GM12878 (cell line): Measurements from ENCODE around the gene ITGA2. TPM values are rescaled to one million over a fixed set of nuclear protein-coding genes. Genes with fewer than 3 reads are reported as not detected.

Experiments
- ATAC-seq: fragments of 200-7000 bp; cut with Tn5 transposase; 3 replicates; pipeline ENCODE4 v1.9.1; 2020; ENCODE audit warnings: mild to moderate bottlenecking, moderate library complexity
- BruUV-seq: library from RNA; stranded (reverse); fragments of 400-500 nt; replicated peaks from 2 replicates; lab custom pipeline; 2021; lab: Mats Ljungman, UMichigan
- CTCF ChIA-PET: fragments of 300-600 bp; sonication (Branson Sonifier 250); formaldehyde crosslinking; extraction: SDS; loops from one replicate; lab custom pipeline; 2021; ENCODE audit warnings: inconsistent platforms; lab: Yijun Ruan, JAX
- POLR2A ChIA-PET: fragments of 350-600 bp; formaldehyde crosslinking; extraction: SDS; loops from one replicate; lab custom pipeline; 2021; ENCODE audit warnings: inconsistent platforms; lab: Charles Lee
- RAD21 ChIA-PET: fragments of 300-600 bp; sonication (Branson Sonifier 250); formaldehyde crosslinking; loops from one replicate; lab custom pipeline; 2023; ENCODE audit warnings: antibody characterized with exemption; ENCODE audit not compliant: unreplicated experiment; lab: Charles Lee
- SMC1A ChIA-PET: fragments of 300-600 bp; sonication (Branson Sonifier 250); formaldehyde crosslinking; loops from one replicate; lab custom pipeline; 2023; ENCODE audit not compliant: unreplicated experiment, uncharacterized antibody; lab: Charles Lee
- DNase-seq: peaks from one replicate; pipeline ENCODE4 v3.0.0-alpha.2; 2011; ENCODE audit warnings: low read depth, low spot score
- FAIRE-seq: peaks from 3 replicates; lab custom pipeline; 2011; peaks lifted over from hg19 to GRCh38; lab: Jason Lieb, UNC
- H2AFZ ChIP-seq: 2 replicates; pipeline ENCODE4 v1.6.0; 2011; ENCODE audit warnings: low read depth, low read length, control low read depth; ENCODE audit not compliant: control insufficient read depth
- H3K27ac ChIP-seq: 2 replicates; pipeline ENCODE4 v1.5.1; 2011; ENCODE audit warnings: control low read depth; ENCODE audit not compliant: control insufficient read depth, insufficient read depth
- H3K27me3 ChIP-seq, 2 experiments: replicated peaks in 1 of 2; 2 replicates each; pipeline versions ENCODE4 v1.6.0 to v1.6.1; 2011; ENCODE audit warnings: low read length in 1 of 2; ENCODE audit not compliant: control insufficient read depth in 2 of 2, insufficient read depth in 2 of 2
- H3K36me3 ChIP-seq, 2 experiments: 2 replicates each; pipeline ENCODE4 v1.5.1; 2011; ENCODE audit warnings: low read length in 1 of 2; ENCODE audit not compliant: control insufficient read depth in 2 of 2, insufficient read depth in 2 of 2
- H3K4me1 ChIP-seq: 2 replicates; pipeline ENCODE4 v1.6.1; 2011; ENCODE audit warnings: mild to moderate bottlenecking, low read length, moderate library complexity, mixed read lengths; ENCODE audit not compliant: control insufficient read depth, insufficient read depth
- H3K4me2 ChIP-seq: 2 replicates; pipeline ENCODE4 v1.6.0; 2011; ENCODE audit warnings: control low read depth; ENCODE audit not compliant: control insufficient read depth, insufficient read depth
- H3K4me3 ChIP-seq: fragments of 200-600 bp; sonication (generic); 2 replicates; pipeline ENCODE4 v1.5.1; 2016
- H3K79me2 ChIP-seq: 2 replicates; pipeline ENCODE4 v1.6.0; 2011; ENCODE audit warnings: low read length; ENCODE audit not compliant: control insufficient read depth, insufficient read depth
- H3K9ac ChIP-seq: 2 replicates; pipeline ENCODE4 v1.8.0; 2011; ENCODE audit warnings: low read length, control low read depth, mixed read lengths; ENCODE audit not compliant: control insufficient read depth, insufficient read depth
- H3K9me3 ChIP-seq: replicated peaks from 3 replicates; pipeline ENCODE4 v1.5.1; 2011; ENCODE audit warnings: mild to moderate bottlenecking, low read length; ENCODE audit not compliant: control insufficient read depth, insufficient read depth
- H4K20me1 ChIP-seq: 2 replicates; pipeline ENCODE4 v1.6.0; 2011; ENCODE audit not compliant: control insufficient read depth, insufficient read depth
- CBX5 ChIP-seq: sonication (generic); IDR thresholded peaks from 2 replicates; pipeline ENCODE4 v1.6.1; 2016; ENCODE audit warnings: low read depth, moderate library complexity, mild to moderate bottlenecking, inconsistent platforms
- JUNB ChIP-seq: IDR thresholded peaks from 2 replicates; pipeline ENCODE4 v1.6.1; 2016; ENCODE audit warnings: antibody characterized with exemption, mild to moderate bottlenecking
- PRDM15 ChIP-seq: fragments of 450-650 bp; formaldehyde crosslinking; IDR thresholded peaks from 2 replicates; pipeline ENCODE4 v1.4.0; 2020; ENCODE audit warnings: mild to moderate bottlenecking, moderate library complexity
- RFX5 ChIP-seq: IDR thresholded peaks from 2 replicates; pipeline ENCODE4 v1.6.1; 2011; ENCODE audit warnings: low read depth, low read length, improper control_type of control experiment
- SUPT20H ChIP-seq: IDR thresholded peaks from 2 replicates; pipeline ENCODE4 v1.6.1; 2011; ENCODE audit warnings: low read depth, mild to moderate bottlenecking, low read length, moderate library complexity, borderline replicate concordance; ENCODE audit not compliant: control insufficient read depth
- ZNF207 ChIP-seq: fragments of 450-650 bp; IDR thresholded peaks from 2 replicates; pipeline ENCODE4 v1.6.1; 2014; ENCODE audit warnings: antibody characterized with exemption, mild to moderate bottlenecking, borderline replicate concordance
- ZSCAN29 ChIP-seq: fragments of 450-650 bp; IDR thresholded peaks from 2 replicates; pipeline ENCODE4 v1.6.1; 2017; ENCODE audit warnings: mild to moderate bottlenecking, moderate library complexity
- WGBS: methylation state at CpG from one replicate; pipeline ENCODE4 v1.1.6; 2016; ENCODE audit warnings: low lambda C conversion rate; ENCODE audit not compliant: insufficient replicate concordance, insufficient coverage; ENCODE audit errors: missing lambda C conversion rate; 5-methylcytosine and 5-hydroxymethylcytosine counted together
- in situ Hi-C: fragments of 300-500 bp; cut with MboI; formaldehyde crosslinking; loops from 9 replicates; pipeline ENCODE4 v1.14.3; 2018; ENCODE audit warnings: mixed read lengths
- intact Hi-C: fragments of 100-400 bp; cut with micrococcal nuclease; formaldehyde crosslinking; loops from one replicate; pipeline ENCODE4 v1.14.2; 2022; ENCODE audit not compliant: unreplicated experiment
- polyA plus RNA-seq, 11 experiments: library from polyadenylated mRNA; depleted of rRNA in 4 of 11; unstranded in 6 of 11; stranded (reverse) in 5 of 11; fragments of >200 nt; fragmentation: Nextera tagmentation in 4 of 11; fragmentation: Illumina TruSeq in 1 of 11; extraction: Ambion mirVana in 4 of 11; extraction: Trizol in 1 of 11; gene quantifications; 1 replicate in 1 of 11; 2 replicates in 10 of 11; pipeline versions ENCODE4 v1.2.1 to v1.2.3, GENCODE V29; 2011 to 2016; ENCODE audit warnings: inconsistent platforms in 2 of 11, missing spikeins in 2 of 11, low read depth in 1 of 11
- total RNA-seq, 4 experiments: library from RNA; depleted of rRNA in 3 of 4; stranded (reverse); fragments of >200 nt in 3 of 4; fragmentation: Illumina TruSeq in 1 of 4; extraction: Trizol in 1 of 4; gene quantifications; 2 replicates each; pipeline versions ENCODE4 v1.2.1 to v1.2.3, GENCODE V29; 2013 to 2021
- TF ChIP-seq, protein P1 (sequence below): fragments of 450-650 bp; IDR thresholded peaks from 2 replicates; pipeline ENCODE4 v1.6.1; 2018; ENCODE audit warnings: borderline replicate concordance, mild to moderate bottlenecking; ENCODE audit not compliant: partially characterized antibody

ITGA2 gene
- total and polyA plus RNA-seq, 10 of the 15 experiments (the other 5 are each of a cell fraction or from before 2014, with no cell fraction given) = under 0.01 to 0.13 (median 0.03) TPM; not detected in 6

GRCh38 chr5:52977264-52977897 lies 11.8 kb upstream of the ITGA2 start (continued):
- no peak for TF ChIP-seq PRDM15 (CRISPR knock-in tag)
- no peak for TF ChIP-seq ZSCAN29
- TF ChIP-seq, all 136 proteins: peak for 0

DNA sequence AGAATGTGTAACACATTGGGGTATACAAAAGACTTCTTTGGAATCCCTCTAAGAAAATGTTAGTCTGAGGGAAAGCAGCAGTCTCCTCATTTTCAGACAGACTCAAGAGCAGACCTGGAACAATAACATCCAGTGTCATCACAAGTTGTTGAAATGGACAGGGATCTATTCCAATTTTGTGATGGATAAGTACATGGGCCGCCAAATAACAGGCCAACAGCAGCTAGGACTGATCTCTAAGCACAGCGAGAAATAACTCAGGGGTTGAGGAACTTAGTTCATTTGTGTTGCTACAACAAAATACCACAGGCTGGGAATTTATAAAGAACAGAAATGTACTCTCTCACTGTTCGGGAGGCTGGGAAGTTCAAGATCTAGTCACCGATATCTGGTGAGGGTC lies 7.6 kb upstream of the ITGA2 start:
- FAIRE-seq = no peak
- ChIA-PET POLR2A (no interaction called here), RAD21 (no interaction called here), CTCF (no interaction called here), SMC1A (no interaction called here)
- Histone ChIP-seq H2AFZ (no peak overlapping the region), H3K27me3 (no peaks in the 10 kb centered on the region; a peak in 1 of 4 replicates), H4K20me1 (no peaks in the 10 kb centered on the region), H3K4me1 (no peaks in the 10 kb centered on the region), H3K27ac (no peak overlapping the region), H3K9me3 (no peaks in the 10 kb centered on the region; the same call in 2 of the 3 replicates), H3K4me3 (no peak overlapping the region), H3K79me2 (no peaks in the 10 kb centered on the region), H3K4me2 (no peak overlapping the region), H3K9ac (no peak overlapping the region), H3K36me3 (no peaks in the 10 kb centered on the region)
- BruUV-seq = no TSS peak
- no peak for ATAC-seq
- 27% methylated on average over 4 of the region's 4 CpGs for WGBS
- intact Hi-C loops = no loop called here
- TF ChIP-seq, protein P1, sequence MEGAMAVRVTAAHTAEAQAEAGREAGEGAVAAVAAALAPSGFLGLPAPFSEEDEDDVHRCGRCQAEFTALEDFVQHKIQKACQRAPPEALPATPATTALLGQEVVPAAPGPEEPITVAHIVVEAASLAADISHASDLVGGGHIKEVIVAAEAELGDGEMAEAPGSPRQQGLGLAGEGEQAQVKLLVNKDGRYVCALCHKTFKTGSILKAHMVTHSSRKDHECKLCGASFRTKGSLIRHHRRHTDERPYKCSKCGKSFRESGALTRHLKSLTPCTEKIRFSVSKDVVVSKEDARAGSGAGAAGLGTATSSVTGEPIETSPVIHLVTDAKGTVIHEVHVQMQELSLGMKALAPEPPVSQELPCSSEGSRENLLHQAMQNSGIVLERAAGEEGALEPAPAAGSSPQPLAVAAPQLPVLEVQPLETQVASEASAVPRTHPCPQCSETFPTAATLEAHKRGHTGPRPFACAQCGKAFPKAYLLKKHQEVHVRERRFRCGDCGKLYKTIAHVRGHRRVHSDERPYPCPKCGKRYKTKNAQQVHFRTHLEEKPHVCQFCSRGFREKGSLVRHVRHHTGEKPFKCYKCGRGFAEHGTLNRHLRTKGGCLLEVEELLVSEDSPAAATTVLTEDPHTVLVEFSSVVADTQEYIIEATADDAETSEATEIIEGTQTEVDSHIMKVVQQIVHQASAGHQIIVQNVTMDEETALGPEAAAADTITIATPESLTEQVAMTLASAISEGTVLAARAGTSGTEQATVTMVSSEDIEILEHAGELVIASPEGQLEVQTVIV = no peak
- TF ChIP-seq RFX5 (no peak), ZNF207 (no peak), SUPT20H (no peak), CBX5 (no peak), JUNB (no peak)
- in situ Hi-C loops = no loop called here
- no peak for DNase-seq
